GM19395 (cell line): ENCODE measurements around the gene FLT3LG.

Experiments used
- ATAC-seq: cut with Tn5 transposase; IDR thresholded peaks from one replicate; pipeline ENCODE4 v1.9.1; 2021; ENCODE audit warnings: mild to moderate bottlenecking, moderate library complexity; ENCODE audit not compliant: unreplicated experiment

FLT3LG gene

DNA sequence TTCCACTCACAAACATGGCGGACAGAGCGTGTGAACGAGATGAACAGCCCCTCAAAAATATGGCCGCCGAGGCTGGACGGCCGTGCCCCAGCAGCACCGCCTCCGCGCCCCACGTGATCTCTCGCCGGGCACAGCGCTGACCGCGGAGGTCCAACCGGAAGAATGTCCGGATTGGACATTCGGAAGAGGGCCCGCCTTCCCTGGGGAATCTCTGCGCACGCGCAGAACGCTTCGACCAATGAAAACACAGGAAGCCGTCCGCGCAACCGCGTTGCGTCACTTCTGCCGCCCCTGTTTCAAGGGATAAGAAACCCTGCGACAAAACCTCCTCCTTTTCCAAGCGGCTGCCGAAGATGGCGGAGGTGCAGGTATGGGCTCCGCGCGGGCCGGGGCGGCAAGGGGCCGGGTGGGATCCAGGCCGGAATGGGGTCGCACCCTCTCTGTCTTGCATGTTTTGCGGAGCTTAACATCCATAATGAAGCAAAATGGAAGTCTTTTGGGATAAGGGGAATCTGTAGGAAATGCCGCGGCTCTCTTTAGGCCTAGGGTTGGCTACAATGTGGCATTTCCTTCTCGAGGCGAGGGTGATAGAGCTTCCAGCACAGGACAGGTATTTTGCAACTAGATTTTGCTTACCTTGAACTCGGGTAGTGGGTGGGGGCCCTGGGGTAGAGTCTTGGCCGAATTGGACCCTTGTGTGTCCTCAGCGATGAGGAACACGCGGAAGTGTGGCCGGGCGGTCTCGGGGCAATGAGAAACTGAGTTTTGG lies 13.4 kb downstream of the FLT3LG start, which contains the start of gene RPL13A:
RPL13A (plus strand) TSS at position 332 of the 769 bp plus-strand sequence; CDS start at position 354, 22 bp downstream.
- ATAC-seq: peak; percentile 82

DNA sequence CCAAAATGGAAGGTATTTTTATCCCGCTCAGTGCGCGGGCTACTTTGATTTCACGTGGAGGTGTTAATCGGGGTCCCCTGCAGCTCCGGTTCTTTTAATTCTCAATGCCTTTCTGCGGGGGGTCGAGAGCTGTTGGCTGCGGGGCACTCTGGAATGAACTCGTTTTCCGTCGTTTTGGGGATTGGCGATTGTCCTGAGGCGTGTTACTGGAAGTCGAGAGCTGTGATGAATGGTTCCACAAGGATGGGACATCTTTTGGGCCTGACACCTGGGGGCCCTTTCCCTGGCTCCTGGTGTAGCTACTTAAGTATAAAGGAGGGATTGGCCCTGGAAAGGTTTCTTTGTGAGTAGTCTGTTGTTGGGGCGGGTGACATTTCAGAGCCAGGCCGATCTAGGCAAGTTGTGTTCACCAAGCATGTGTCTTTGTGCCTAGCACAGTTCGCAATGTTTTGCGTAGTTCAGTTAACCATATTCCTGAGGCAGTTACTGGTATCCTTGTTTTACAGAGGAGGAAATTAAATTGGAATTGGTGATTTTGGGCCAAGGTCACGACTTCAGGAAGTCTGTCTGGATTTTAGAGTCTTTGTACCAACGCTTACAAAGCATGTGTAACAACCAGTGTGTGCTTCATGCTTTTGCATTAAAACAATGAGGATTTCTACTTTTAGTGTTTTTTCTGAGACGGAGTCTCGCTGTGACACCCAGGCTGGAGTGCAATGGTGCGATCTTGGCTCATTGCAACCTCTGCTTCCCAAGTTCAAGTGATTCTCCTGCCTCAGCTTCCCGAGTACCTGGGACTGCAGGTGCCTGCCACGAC lies 14.2 kb downstream of the FLT3LG start:
- no peak for ATAC-seq

DNA sequence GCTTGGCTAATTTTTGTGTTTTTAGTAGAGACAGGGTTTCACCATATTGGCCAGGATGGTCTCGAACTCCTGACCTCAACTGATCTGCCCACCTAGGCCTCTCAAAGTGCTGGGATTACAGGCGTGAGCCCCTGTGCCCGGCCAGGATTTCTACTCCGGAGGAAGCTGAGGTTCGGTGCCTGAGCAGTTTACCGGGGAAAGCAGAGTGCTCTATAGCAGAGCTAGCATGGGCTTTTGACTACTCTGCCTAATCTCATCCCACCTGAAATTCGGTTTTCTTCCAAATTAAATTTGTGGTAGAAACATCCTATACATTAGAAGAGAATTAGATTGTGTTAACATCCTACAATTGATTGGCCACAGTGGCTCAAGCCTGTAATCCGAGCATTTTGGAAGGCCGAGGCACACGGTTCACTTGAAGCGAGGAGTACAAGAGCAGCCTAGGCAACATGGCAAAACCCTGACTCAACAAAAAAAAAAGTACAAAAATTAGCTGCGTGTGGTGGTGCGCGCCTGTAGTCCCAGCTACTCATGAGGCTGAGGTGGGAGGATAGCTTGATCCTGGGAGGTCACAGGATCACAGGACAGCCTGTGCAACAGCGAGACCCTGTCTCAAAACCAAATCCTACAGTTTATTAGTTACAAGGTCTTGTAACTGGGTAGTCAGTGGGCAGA lies 15.0 kb downstream of the FLT3LG start:
- no peak for ATAC-seq

DNA sequence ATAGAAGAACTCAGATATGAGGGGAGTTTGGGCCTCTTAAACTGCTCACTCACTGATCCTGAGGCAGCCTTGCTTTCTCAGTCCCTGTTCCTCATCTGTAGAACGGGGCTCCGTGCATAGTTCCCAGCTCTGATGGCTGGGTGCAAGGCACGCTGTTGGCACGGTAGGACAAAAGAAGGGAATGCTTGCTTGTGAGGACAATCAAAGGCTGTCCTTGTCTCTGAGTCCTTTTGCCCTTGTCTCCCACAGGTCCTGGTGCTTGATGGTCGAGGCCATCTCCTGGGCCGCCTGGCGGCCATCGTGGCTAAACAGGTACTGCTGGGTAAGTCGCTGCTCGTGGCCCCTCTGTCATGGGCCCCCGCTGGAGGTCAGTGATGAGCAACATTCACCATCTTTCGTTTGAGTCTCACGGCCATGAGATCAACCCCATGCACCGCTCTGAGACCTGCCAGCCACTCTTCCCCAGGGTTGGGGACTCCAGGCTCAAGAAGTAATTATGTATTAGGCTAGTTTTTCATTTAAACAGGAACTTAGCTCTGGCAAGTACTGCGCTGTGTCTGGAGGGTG lies 15.7 kb downstream of the FLT3LG start:
- no peak for ATAC-seq

DNA sequence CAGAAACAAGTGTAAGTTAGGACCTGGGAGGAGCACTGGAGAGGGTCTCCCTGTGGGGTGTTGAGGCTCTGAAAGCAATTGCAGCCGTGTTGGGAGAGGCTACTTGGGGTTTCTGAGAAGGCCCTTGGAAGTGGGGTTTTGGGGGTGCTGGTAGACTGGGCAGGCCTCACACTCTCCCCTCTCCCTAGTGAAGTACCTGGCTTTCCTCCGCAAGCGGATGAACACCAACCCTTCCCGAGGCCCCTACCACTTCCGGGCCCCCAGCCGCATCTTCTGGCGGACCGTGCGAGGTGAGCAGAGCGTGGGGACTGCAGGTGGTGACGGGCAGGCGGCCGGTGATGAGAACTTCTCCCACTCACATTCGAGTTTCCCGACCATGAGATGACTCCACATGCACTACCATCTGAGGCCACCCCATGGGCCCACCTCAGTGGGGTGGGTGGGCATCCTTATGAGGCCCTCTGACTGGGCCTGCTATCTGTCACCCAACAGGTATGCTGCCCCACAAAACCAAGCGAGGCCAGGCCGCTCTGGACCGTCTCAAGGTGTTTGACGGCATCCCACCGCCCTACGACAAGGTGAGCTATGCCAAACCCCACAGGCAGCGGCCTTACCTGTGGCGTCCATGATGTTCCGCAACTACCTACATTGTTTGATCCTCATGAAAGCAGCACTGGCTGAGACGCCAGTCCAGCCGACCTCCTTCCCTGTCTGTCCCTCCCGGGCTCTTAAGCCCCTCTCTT lies 16.4 kb downstream of the FLT3LG start:
- ATAC-seq: no peak

DNA sequence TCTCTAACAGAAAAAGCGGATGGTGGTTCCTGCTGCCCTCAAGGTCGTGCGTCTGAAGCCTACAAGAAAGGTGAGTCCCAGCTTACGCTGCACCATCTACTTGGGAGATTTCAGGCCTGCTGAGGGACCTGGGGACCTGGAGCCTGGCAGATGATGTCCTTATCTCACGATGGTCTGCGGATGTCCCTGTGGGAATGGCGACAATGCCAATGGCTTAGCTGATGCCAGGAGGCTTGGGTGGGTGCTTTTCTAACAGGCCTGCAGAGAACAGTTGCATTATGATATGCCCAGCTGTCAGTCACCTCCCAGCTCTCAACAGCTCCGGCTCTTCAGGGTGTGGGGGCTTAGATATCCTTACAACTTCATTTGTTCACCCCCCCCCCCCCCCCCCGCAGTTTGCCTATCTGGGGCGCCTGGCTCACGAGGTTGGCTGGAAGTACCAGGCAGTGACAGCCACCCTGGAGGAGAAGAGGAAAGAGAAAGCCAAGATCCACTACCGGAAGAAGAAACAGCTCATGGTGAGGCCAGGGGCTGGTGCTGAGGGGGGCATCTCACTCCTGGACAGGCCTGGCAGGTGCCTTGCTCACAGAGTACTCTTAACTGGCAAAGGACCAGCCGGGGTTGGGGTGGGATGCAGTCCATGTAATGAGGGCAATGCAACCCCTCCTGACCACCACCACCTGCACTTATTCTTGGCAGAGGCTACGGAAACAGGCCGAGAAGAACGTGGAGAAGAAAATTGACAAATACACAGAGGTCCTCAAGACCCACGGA lies 17.2 kb downstream of the FLT3LG start:
- no peak for ATAC-seq

DNA sequence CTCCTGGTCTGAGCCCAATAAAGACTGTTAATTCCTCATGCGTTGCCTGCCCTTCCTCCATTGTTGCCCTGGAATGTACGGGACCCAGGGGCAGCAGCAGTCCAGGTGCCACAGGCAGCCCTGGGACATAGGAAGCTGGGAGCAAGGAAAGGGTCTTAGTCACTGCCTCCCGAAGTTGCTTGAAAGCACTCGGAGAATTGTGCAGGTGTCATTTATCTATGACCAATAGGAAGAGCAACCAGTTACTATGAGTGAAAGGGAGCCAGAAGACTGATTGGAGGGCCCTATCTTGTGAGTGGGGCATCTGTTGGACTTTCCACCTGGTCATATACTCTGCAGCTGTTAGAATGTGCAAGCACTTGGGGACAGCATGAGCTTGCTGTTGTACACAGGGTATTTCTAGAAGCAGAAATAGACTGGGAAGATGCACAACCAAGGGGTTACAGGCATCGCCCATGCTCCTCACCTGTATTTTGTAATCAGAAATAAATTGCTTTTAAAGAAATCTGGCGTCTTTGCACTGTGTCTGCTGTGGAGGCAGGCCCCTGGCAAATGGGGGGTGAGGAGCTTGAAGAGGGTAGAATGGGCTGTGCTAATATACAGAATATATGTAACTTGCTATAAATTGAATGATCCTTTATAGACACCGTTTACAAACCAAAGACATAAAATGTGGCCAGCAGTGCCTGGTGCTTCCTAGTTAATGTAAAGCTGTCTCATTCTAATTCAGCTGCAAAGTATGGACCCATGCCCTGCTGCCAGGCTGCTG lies 18.0 kb downstream of the FLT3LG start:
- no peak for ATAC-seq

DNA sequence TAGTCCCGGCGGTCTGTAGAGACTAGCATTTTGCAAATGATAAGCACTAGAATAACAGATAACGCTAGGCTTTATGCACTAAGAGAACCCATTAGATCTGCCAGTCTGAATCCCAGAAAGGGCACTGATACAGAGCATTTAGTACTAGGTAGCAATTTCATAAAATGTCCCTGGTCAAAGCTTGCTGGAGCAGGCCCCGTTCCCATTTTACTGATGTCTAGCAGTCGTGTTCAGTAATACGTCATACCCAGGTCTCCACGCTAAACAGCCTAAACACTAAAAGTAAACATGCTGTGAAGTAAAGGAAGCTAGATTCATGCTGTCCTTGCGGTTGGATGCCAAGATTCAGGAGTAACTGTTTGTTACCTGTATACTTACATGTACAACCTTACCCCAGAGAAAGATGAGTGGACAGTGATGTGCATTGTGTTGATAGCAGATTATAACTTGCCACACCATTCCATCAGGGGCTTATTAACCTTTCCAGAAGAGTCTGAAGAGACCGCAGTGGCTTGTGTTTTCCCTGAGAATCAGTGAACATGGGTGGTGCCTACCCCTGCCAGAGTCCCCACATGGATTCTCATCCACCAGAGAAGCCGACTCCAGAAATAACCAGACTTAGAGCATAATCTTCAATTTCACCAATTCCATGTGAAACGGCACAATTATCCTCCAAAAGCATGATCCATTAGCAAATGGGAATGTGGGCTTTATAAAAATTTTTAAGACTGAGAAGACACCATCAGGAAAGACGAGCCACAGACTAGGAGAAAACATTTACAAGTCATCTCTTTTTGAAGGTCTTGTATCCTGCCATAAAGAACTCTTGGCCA lies 18.8 kb downstream of the FLT3LG start:
- ATAC-seq: no peak

DNA sequence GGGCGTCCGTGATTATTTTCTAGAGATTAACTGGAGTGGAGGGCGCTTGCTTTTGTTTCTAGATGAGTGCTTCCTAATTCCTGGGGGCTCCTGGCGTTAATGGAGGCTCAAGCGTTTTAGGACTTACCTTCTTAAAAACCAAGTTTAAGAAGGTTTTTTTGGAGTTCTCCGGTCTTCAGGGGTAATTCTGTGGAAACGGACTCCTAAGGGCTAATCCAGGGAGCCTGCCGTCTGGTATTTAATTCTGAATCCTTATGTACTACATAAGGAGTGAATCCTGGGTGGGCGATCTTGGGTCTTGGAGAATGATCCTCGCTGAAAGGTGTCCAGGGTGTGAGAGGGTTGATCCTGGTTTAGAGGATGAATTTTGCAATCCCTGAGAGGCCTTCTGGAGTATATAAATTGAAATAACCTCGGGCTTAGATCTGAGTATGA lies 22.6 kb downstream of the FLT3LG start:
- no peak for ATAC-seq

DNA sequence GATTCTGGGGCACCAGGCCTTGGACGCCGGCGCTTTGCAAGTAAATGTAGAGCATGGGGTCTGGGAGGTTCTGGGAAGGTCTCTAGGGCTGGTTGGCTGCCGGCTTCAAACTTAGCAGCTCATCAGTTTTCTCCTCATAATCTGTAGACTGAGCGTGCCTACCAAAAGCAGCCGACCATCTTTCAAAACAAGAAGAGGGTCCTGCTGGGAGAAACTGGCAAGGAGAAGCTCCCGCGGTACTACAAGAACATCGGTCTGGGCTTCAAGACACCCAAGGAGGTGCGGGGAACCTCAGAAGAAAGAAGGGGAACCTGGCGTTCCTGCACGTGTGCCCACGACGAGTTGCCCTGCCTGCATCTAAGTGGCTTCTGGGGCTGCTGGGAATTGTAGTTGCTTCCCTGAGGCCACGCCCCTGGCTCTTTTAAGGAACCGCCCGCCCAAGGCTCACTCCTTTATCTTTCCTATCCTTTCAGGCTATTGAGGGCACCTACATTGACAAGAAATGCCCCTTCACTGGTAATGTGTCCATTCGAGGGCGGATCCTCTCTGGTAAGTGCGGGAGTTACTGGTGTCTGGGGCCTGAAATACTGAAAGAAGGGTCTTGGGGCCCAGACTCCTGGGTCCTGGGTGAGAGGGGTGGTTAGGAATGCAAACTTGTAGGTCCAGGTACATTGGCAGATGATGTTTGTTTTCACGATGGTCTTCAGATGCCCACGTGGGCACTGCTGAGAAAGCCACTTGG lies 23.2 kb downstream of the FLT3LG start:
- ATAC-seq: no peak

DNA sequence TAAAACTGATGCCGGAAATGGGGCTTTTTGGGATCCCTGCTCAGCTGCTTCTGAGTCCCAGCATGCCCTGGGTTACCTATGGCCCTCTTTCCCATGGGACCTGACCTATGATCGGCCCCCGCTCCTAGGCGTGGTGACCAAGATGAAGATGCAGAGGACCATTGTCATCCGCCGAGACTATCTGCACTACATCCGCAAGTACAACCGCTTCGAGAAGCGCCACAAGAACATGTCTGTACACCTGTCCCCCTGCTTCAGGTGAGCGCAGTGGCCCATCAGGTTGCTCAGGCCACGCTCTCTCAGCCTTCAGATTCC lies 23.7 kb downstream of the FLT3LG start:
- no peak for ATAC-seq

DNA sequence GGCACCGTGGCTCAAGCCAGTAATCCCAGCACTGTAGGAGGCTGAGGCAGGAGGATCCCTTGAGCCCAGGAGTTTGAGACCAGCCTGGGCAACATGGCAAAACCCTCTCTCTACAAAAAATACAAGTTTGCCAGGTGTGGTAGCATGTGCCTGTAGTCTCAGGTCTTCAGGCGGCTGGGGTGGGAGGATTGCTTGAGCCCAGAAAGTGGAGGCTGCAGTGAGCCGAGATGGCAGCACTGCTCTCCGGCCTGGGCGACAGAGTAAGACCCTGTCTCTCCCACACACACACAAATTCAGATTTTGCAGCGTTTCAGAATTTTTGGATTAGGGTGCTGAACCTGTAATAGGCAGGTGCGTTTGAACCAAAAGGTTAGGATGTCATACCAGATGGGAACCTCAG lies 24.5 kb downstream of the FLT3LG start:
- no peak for ATAC-seq

DNA sequence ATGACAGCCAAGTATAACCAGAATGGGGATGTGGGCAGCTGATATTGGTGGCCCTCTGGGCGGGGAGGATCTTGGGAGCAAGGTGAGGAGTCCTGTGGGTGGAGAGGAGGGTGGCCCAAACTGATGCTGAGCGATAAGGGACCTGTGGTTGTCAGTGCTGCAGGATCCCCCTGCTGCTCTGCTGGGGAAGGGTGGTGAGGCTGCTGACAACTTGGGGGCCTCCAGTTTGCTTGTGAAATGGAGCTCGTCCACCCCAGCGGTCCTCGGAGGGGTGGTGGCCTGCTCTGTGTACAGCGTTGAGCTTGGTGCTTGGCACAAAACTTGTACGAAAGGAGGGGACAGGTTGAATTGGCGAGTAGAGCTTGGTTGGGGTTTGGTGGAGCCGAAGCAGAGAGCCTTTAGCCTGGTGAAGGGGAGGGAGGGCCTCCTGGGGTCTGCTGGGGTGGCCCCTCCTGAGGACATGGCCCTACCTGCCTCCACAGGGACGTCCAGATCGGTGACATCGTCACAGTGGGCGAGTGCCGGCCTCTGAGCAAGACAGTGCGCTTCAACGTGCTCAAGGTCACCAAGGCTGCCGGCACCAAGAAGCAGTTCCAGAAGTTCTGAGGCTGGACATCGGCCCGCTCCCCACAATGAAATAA lies 25.1 kb downstream of the FLT3LG start:
- ATAC-seq: no peak

DNA sequence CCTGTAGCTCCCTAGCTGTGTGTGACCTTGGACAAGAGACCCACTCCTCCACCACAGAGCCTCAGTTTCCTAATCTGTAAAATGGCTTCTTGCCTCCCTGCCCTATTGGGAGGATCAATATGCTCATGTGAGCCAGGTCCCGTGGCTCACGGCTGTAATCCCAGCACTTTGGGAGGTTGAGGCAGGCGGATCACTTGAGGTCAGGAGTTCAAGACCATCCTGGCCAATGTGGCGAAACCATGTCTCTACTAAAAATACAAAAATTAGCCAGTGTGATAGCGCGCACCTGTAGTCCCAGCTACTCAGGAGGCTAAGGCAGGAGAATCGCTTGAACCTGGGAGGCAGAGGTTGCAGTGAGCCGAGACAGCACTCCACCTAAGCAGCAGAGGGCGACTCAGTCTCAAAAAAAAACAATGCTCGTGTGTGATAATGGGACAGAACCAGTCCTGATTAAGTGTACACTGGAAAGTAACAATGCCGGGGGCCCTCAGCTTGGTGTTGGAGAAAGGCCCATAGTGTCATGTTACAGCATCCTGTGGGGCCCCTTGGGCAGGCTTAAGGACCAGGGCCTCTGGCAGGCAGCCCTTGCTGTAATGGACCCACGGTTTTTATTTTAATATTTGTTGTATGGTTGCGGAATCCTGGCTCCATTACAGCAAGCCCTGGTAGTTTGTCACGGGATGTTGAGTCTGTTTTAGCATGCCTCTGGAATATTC lies 29.0 kb downstream of the FLT3LG start:
- no peak for ATAC-seq

DNA sequence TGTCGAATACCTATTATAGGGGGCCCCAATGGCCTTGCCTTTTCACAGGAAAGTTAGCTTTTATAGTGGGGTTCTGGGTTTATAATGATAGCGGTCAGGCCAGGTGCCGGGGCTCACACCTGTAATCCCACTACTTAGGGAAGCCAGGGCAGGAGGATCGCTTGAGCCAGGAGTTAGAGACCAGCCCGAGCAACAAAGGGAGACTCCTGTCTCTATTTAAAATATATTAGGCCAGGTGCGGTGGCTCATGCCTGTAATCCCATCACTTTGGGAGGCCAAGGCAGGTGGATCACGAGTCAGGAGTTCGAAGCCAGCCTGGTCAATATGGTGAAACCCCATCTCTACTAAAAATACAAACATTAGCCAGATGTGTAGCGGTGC lies 29.6 kb downstream of the FLT3LG start:
- ATAC-seq: no peak

DNA sequence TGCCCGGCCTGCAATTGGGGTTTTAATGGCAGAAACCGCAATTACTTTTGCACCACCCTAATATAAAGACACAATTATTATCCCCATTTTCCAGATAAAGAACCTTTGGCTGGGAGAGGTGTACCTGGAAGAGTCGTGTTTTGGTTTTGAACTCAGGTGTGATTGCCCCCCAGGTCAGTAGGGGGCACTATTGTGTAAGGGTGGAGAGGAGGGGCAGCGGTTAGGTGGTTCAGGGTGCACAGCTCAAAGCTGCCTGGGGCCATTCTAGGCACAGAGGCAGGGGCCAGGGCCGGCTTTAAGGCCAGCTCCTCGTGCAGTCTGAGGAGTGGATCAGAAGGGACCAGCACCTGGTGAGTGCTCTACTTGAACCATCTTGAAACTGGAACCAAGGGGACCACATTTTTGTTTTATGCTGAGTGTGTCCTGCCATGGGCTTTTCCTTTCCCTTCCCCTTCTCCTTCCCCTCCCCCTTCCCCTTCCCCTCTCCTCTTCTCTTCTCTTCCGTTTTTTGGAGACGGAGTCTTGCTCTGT lies 32.6 kb downstream of the FLT3LG start:
- no peak for ATAC-seq
